ENCODE results near the gene BRSK1. TPM values are rescaled to one million over a fixed set of nuclear protein-coding genes. Genes with fewer than 3 reads are reported as not detected.

Gene BRSK1
- total and polyA plus RNA-seq, 2 of the 13 experiments (the other 11 are each of a cell fraction or from before 2014, with no cell fraction given) = 0.18 to 1.2 TPM

GRCh38 chr19:55256562-55257460 is 27.0 kb upstream of the BRSK1 start (continued):
- peak; percentile 31; the same call in 1 of the 2 replicates for TF ChIP-seq ZMYM4 (CRISPR knock-in tag; IDR thresholded peaks at IDR 0.05)
- TF ChIP-seq RBFOX2 (IDR thresholded peaks at IDR 0.05; ENCODE audit: low read depth, low read length) = no peak
- no peak for TF ChIP-seq ZMYM2 (CRISPR knock-in tag; IDR thresholded peaks at IDR 0.05)
- TF ChIP-seq KDM1A (CRISPR knock-in tag; IDR thresholded peaks at IDR 0.05) = no peak
- no peak for TF ChIP-seq FUBP1 (CRISPR knock-in tag; IDR thresholded peaks at IDR 0.05; ENCODE audit: borderline replicate concordance)
- TF ChIP-seq, protein P1, sequence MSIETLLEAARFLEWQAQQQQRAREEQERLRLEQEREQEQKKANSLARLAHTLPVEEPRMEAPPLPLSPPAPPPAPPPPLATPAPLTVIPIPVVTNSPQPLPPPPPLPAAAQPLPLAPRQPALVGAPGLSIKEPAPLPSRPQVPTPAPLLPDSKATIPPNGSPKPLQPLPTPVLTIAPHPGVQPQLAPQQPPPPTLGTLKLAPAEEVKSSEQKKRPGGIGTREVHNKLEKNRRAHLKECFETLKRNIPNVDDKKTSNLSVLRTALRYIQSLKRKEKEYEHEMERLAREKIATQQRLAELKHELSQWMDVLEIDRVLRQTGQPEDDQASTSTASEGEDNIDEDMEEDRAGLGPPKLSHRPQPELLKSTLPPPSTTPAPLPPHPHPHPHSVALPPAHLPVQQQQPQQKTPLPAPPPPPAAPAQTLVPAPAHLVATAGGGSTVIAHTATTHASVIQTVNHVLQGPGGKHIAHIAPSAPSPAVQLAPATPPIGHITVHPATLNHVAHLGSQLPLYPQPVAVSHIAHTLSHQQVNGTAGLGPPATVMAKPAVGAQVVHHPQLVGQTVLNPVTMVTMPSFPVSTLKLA (IDR thresholded peaks at IDR 0.05) = no peak
- TF ChIP-seq HOXA3 (CRISPR knock-in tag; IDR thresholded peaks at IDR 0.05) = no peak
- no peak for TF ChIP-seq ZFP37 (CRISPR knock-in tag; IDR thresholded peaks at IDR 0.05; ENCODE audit: borderline replicate concordance)
- TF ChIP-seq ZNF773 (CRISPR knock-in tag; IDR thresholded peaks at IDR 0.05; ENCODE audit: borderline replicate concordance) = no peak
- TF ChIP-seq YEATS4 (CRISPR knock-in tag; IDR thresholded peaks at IDR 0.05; ENCODE audit: borderline replicate concordance) = no peak; the same call in 1 of the 2 replicates
- no peak for TF ChIP-seq ATF7-NPFF (CRISPR knock-in tag; IDR thresholded peaks at IDR 0.05; ENCODE audit: low read depth)
- no peak for TF ChIP-seq MAFK (conservative IDR thresholded peaks at IDR 0.05 in 1 of 2, IDR thresholded peaks at IDR 0.05 in 1 of 2; ENCODE audit: low read length in 2 of 2)
- no peak for TF ChIP-seq PHF8 (CRISPR knock-in tag; IDR thresholded peaks at IDR 0.05)
- TF ChIP-seq ZNF251 (CRISPR knock-in tag; IDR thresholded peaks at IDR 0.05) = no peak
- TF ChIP-seq ZNF34 (CRISPR knock-in tag; IDR thresholded peaks at IDR 0.05; ENCODE audit: borderline replicate concordance) = no peak
- no peak for TF ChIP-seq MXD4 (CRISPR knock-in tag; IDR thresholded peaks at IDR 0.05)
- no peak for TF ChIP-seq CERS6 (CRISPR knock-in tag; IDR thresholded peaks at IDR 0.05)
- no peak for TF ChIP-seq ZSCAN29 (CRISPR knock-in tag; conservative IDR thresholded peaks at IDR 0.05)
- TF ChIP-seq BHLHE40 (IDR thresholded peaks at IDR 0.05; ENCODE audit: low read length) = no peak
- TF ChIP-seq KLF15 (CRISPR knock-in tag; IDR thresholded peaks at IDR 0.05; ENCODE audit: borderline replicate concordance) = no peak
- TF ChIP-seq BCLAF1 (IDR thresholded peaks at IDR 0.05) = no peak
- no peak for TF ChIP-seq NFIC (IDR thresholded peaks at IDR 0.05; ENCODE audit: low read length)
- TF ChIP-seq HOXA9 (CRISPR knock-in tag; IDR thresholded peaks at IDR 0.05; ENCODE audit: borderline replicate concordance) = no peak
